ENCODE measurements around the gene ZBTB7C.

Gene ZBTB7C

DNA sequence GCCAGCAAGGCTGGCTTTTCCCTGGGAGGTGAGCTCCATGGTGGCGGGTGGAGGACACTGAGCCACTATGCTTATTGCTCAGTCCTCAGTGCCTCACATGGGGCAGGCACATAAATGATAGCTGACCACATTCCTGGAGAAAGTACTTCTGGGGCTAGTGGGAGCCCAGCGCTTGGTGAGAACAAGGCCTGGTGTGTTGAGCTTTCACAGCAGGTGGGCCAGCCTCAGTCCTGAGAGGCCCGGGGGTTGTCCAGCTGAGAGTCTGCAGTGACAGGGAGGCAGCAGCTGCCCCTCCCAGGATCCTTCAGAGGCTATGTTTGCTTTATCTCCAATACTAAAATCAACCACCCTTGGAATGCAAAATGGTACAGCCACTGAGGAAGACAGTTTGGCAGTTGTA lies 217.7 kb downstream of the ZBTB7C start:
- no peak for DNase-seq (ENCODE audit: low read depth in 2 of 2)

DNA sequence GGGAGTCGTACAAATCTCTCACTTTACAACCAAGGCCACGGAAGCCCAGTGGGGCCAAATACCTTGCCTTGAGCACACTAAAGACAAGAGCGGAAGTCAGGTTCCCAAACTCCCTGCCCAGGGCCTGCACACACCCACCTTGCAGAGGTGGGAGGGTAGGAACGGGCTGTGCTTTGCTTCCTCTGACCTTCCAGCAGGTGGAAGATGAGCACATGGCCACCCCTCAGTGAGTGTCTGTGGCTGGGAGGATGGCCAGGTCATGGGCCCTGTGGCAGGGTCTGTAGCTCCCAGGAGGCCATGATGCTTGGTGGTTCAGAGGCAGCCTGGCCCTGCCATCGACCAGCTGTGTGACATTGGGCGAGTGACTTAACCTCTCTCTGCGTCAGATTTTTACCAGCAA lies 218.2 kb downstream of the ZBTB7C start:
- DNase-seq (ENCODE audit: low read depth in 2 of 2): no peak

DNA sequence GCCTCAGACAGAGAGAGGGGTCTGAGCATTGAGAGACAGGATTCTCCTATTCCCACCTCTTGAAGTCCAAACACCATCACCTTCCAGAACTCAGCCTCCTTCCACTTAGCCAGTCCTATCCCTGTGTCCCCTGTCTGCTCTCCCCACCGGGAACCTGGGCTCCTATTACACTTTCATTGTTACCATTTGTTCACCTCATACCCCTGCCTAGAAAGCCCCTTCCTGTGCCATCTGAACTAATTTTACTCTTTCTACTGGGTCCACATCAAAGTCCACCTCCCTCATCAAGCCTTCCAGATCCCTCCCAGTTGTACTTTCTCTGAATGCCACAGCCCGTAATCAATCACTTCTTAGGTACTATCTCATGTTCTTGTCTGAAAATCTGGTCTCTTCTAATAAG lies 220.6 kb downstream of the ZBTB7C start:
- DNase-seq (ENCODE audit: low read depth in 2 of 2): no peak

DNA sequence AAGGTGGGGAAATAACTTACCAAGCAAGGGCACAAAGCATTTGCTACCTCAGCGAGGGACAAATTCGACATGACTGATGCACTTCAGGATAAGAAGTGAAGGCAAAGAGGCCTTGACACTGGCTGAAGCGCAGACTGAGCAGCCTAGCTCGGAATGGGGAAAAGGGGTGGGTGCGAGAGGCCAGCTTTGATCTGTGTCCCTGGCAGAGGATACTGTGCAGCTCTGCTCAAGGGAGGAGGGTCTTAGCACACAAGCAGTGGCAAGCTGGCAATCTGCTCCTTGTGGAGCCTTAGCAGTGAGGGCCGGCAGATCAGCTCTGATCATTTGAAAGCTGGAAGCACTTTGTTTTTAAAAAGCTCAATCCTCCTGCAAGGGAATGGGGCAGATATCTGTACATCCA lies 222.3 kb downstream of the ZBTB7C start:
- DNase-seq (ENCODE audit: low read depth in 2 of 2): no peak

DNA sequence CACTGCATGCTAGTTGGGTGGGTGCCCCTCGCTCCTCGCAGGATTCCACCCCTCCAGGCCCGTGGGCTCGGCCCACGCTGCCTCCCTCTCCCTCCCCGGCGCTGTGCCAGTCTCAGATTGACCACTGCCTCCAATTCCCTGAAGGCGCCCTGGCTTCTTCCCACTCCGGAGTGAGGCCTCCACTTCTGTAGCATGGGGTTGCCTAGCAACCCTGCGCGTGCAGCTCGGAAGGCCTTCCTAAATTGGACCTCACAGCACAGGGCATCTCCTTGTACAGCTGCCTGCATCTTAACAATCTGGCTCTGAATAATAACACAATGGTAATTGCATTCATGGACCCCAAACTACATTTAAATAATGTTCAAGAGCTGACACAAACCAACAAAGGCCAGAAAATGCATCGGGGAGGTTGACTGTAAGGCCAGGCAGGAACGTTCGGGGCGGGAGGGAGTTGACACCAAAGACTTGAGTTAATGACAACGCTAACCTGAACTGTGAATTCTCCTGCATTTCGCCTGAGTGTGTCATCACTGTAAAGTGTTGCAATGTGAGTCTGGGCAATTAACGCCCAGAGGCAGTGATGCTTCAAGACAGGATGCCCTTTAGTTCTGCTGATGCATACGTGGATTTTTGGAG lies 222.9 kb downstream of the ZBTB7C start:
- no peak for DNase-seq (ENCODE audit: low read depth in 2 of 2)

DNA sequence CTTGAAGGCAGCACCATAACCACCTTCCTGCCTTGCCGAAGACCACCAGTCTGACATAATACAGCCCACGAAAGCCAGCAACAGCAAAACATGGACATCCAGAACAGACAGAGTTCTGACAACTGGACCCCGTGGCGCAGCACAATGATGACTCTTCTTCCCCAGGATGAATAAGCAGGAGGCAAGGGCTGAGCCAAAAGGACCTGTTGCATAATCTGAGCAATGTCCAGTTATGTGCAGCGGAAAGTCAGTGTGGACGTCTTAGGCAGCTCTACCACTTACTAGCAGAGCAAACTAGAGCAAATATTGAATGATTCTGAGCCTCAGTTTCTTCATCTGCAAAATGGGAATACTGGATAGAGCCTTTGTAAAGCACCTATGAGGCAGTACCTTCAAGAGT lies 225.1 kb downstream of the ZBTB7C start:
- no peak for DNase-seq (ENCODE audit: low read depth in 2 of 2)

DNA sequence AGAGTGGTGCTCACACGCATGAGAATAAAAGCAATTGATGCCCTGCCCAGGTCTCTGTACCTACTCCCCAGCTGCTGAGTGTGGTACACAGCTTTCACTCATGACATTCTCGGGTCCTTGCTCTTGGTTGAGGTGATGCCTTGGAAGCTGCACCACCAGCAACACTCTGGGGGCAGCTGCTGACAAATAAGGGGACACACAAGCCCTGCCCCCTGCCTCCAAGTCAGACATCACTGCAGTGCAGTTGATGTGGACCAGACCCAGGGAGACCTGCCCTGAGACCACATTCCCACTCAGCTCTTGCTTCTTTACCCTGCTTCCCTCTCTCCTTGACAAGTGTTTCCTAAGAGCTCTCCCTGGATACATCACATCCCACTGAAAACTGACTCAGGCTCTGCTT lies 225.6 kb downstream of the ZBTB7C start:
- no peak for DNase-seq (ENCODE audit: low read depth in 2 of 2)

DNA sequence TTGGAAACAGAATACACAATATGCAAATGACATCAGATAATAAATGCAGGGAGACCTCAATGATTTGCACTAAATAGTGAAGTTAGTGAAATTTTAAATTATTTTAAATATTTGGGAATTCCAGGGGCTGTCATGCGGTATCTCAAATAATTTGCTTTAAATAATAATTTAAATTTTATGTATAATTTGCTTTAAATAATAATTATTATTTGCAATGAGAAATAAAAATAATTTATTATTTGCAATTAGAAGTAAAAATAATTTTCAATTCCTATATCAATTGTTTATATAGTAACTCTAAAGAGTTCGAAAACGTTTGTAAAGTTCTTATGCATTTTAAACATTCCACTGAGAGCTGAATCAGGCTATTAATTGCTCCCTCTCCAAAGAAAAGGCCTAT lies 226.4 kb downstream of the ZBTB7C start:
- no peak for DNase-seq (ENCODE audit: low read depth in 2 of 2)

DNA sequence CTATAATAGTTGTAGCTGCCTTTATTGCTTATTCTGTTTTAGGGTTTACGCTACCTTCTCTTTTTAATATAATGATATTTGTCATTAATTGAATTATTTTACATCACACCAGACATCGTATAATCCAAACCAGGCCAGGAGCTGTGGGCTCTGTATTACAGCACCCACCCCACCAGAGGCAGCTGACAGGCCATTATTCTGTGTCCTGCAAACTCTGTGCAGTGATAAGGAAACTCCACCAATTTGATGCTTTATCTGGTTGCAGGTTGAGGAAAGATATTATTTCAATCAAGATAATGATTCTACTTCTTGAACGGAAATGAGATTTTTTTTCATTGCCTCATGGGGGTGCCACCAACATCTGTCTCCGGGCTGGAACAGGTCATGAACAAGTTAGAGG lies 227.3 kb downstream of the ZBTB7C start:
- no peak for DNase-seq (ENCODE audit: low read depth in 2 of 2)

DNA sequence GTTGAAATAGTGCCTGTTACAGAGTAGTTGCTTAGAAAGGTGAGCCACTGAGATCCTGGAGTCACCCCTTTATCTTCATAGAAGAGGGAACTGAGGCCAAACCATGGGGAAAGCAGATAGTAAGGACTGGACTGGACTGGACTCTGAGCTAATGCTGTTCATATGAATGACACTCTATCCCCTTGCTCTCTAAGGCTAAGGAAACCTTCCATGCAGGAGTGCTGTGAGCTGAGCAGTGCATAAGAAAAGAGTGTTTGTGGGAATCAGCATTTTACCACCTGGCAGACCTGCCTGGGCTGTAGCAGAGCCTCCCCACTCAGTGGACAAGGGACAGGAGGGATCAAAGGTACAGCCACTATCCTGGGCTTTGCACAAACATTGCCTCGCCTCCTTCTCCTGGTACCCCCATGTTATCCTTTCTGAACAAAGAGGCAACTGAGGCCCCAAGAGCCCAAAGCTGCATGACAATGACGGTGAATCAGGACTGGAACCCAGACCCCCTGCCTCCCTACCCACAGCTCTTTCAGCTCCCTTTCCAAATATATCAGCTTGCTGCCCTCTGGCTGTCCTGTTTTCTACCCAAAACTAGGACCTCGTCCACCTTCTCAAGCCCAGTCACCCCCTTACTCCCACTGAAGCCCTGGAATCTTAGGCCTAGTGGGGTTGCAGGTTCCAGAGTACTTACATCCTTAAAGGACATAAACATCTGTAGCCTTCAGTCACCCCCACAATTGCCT lies 227.9 kb downstream of the ZBTB7C start:
- DNase-seq (ENCODE audit: low read depth in 2 of 2): no peak

DNA sequence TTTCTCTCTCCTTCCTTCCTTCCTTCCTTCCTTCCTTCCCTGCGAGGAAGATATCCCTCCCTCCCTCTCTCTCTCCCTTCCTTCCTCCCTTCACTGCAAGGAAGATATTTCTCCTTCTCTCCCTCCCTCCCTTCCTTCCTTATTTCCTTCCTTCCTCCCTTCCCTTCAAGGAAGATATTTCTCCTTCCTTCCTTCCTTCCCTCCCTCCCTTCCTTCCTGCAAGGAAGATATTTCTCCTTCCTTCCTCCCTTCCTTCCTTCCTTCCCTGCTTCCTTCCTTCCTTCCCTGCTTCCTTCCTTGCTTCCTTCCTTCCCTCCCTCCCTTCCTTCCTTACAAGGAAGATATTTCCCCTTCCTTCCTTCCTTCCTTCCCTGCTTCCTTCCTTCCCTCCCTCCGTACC lies 229.5 kb downstream of the ZBTB7C start:
- no peak for DNase-seq (ENCODE audit: low read depth in 2 of 2)

DNA sequence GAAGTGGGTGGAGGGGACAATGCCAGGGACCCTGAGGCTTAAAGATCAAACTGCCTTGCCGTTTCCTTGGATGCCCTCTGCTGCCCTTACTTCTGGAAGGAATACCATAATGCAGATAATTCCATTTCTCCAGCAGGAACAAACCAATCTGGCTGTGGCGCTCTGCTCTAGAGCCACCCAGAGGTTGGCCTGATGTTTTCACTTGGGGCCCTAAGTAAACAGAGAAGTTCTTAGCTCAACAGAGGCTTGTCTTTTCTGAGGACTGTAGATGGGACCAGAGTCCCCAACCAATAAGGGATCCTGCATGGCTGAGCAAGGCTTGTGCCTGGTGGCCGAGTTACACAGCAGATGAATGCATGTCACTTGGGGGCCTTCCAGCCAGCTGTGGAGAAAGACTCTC lies 230.2 kb downstream of the ZBTB7C start:
- DNase-seq (ENCODE audit: low read depth in 2 of 2): no peak

DNA sequence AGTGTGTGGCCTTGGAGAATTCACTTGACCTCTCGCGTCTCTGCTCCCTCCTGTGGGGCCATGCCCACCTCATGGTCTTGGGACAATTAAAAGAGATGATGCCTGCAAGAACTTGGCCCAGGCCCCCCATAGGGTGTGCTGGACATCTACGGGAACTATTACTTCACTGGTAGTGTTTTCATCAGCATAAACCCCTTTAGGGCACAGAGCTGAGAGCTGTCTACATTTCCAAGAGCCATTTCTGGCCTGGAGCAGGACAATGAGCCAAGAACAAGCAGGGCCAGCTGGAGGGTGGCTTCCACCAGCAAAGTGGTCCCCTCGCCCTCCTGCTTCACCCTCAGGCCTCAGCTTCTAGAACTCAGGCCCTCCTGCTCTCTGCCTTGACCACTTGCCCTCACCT lies 232.3 kb downstream of the ZBTB7C start:
- no peak for DNase-seq (ENCODE audit: low read depth in 2 of 2)

DNA sequence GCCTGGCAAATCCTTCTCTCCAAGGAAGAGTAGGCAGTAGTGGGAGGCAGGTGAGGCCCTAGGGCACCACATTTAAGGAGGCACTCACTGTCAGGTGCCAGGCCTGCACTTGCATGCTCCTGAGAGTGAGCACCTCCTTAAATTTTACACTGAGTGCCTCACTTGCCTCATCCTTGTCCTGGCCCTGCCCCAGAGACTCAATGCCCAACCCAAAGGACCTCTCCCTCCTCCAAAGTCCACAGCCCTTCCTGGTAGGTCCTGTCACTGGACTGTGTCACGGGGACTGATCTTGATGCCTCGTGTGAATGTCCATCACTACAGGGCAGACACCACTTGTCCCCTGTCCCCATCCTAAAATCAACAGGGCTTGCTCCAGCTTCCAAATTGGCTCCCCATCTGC lies 235.6 kb downstream of the ZBTB7C start:
- no peak for DNase-seq (ENCODE audit: low read depth in 2 of 2)

DNA sequence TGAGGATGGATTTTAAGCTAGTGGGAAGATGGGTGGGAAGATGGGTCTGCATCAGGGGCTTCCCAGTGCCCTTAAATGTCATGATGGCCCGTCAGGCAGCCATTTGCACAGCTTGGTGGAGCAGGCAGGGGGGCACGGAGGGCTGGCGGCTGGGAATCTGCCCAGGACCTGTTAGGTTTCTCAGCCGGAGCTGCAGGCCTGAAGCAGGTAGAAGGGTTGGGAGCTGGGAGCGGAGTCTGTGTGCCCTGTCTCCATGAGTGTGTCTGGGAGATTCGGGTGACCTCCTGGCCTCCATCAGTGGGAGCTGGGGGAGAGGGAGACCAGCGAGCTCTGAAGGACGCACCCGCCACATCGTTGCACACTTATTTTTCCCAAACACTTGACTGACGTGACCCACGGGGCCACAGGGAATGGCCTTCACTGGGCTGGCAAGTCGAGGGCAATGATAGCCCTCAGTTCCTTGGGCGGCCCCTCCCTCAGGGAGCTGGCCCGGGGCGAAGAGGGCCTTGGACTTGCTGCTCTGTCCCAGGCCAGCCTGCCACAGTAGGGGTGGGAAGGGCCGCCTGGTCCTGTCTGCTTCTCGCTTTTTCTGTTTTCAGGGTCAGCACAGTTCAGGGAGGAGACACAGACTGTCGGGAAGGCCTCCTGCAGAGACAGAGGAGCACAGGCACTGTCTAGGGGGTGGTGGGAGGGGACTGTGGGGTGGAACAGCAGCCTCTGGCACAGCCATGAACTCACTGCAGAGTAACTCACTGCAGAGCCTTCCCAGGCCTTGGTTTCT lies 236.8 kb downstream of the ZBTB7C start:
- no peak for DNase-seq (ENCODE audit: low read depth in 2 of 2)

DNA sequence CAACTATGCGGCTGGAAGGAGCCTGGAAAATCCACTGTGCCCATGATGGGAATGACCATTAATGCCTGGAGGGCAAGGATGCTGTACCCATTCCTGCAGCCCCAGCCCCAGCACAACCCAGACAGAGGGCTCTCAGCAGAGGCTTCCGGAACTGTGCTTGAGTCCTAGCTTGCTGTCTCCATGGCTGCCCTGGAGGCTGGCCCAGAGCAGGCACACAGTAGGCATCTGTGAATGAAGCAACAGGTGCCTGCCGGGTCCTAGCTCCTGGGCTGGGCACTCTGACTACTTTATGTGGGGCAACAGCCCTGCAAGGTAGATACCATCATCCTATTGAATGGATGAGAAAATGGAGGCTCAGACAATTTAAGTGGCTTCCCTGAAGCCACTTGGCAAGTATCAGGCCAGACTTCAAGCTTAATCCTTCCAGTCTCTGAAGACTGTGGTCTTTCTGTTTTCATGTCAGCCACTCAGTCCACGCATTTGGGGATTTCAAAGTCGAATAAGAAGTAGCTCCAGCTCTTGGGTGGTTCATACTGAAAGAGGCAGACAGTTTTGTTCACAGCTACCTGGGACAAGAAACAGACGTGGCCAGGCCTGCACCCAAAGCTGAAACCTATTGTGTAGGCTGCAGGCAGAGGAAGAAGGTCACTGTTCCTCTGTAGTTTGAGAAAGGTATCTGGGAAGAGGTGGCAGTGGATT lies 237.5 kb downstream of the ZBTB7C start:
- DNase-seq (ENCODE audit: low read depth in 2 of 2): no peak

DNA sequence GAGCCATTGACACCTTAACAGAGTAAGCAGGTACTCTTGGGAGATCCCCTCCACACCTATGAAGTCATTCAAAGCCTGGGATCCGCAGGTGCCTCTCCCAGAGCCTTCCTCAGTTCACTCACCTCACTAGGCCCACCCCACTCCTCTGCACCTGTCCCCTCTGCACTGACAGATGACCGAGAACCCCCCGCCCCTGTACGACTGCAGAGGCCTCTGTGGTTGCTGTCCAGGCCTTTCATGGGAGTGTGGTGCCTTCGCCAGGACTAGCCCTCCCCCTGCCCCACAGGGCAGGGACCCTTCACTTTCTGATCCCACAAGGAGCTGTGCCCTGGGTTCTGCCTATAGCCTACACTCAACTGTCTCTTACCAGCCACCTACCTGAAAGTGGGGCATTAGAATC lies 238.5 kb downstream of the ZBTB7C start:
- no peak for DNase-seq (ENCODE audit: low read depth in 2 of 2)

DNA sequence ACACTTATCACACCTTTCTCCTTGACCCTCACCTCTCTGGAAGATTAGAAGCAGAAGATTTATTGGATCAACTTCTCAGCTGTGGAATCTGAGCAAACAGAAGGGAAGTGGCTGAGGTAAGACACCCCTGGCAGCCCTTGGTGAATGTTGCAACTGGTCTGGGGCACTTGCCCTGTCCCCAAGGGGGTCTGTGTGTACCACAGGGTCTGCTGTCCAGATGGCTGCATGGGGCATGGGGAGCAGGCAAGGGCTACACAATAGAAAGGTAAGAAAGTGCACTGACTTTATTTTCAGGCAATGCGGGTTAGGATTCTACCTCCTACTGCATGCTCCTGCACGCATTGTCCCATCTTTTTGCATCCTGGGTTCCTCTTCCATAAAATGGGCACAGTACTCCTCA lies 240.3 kb downstream of the ZBTB7C start:
- DNase-seq (ENCODE audit: low read depth in 2 of 2): no peak

DNA sequence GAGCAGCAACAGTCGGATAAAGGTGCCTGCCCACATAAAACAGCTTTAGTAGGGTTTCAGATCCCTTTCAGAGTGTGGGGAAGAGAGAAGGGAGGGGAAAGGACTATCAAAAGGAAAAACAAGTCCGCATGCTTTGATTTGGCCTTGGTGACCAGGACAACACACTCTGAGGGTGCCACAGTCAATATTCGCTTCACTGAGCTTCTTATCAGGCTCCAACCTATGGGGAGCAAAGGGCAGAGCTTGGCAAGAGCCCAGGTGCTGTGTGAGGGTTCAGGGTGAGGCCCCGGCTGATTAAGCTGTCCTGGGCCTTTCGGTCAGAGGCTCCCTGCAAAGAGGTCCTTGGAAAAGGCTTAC lies 241.3 kb downstream of the ZBTB7C start:
- no peak for DNase-seq (ENCODE audit: low read depth in 2 of 2)

DNA sequence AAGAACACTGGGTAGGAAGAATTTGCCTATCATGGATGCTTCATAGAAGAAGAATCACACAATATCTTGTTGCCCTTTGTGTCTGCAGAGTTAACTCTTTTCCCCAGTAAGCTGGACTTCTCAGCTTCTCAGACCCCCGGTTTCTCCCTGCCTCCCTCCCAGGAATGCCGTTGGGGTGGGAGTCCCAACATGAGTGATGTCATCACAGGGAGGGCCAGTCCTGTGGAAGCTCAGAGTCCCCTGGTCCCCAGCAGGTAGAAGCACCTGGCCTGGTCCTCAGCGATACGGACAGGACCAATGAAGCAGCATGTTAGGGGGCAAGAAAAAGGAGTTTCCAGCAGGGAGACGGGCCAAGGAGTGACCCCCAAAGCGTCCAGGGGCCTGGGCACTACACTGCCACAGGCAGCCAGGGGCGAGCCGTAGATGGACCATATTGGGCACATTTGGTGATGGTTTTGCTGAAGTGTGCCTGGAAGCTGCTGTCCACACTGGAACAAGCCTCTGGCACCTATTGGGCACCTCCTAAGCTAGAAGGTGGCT lies 242.8 kb downstream of the ZBTB7C start:
- no peak for DNase-seq (ENCODE audit: low read depth in 2 of 2)

DNA sequence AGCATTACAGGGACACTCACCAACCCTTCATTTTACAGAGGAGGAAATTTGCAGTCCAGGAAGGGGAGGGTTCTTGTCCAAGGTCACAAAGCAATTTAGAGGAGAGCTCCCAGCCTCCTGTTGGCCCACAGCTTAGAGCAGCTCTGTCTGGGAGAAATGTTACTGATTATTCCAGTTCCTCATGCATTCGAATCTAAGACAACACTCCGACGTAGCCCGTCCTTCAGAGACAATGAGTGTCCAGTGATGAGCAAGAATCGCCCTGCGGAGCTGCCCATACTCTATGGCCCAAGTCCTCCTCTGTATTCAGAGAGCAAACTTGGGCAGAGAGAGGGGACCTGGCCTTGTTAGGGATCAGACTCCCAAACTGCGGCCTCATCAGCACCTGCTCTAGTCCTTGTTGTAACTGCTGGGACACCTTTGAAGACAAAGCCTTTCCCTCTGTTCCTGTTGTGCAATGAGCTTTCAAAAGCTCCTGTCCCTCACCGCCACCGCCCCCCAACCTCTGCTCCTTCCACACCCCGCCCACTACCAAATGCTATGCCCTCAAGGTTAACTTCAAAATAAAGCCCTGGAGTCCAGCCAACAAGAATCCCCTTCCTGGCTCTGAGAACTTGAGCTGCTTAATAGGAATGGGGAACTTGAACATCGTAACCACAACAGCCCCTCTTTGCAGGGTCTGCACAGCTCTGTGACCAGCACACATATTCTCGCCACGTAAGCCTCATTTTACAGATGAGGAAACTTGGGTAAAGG lies 243.9 kb downstream of the ZBTB7C start:
- DNase-seq (ENCODE audit: low read depth in 2 of 2): no peak

DNA sequence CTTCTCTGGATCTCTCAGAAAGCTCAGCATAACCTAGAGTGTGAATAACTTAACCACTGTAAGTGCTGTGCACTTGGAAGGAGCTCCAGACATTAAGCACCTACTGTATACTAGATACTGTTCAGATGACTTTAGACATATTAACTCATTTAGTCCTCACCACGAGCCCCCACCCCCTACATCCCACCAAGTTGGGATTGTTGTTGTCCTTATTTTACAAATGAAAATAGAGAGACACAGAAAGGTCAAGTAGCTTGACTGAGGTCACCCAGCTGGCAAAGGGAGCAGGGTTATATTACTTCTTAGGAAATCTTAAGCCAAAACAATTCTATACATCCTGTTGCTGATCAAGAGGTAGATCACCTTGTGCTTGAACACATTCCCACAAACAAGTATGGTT lies 244.5 kb downstream of the ZBTB7C start:
- no peak for DNase-seq (ENCODE audit: low read depth in 2 of 2)

Data from stimulated activated CD8-positive, alpha-beta memory T cell treated with anti-CD3 and anti-CD28 coated beads, Interleukin-7, amount 100 ng/mL, for 1 hour (primary cell).